Measurements from ENCODE around the gene KRTAP5-3.

KRTAP5-3 gene, protein sequence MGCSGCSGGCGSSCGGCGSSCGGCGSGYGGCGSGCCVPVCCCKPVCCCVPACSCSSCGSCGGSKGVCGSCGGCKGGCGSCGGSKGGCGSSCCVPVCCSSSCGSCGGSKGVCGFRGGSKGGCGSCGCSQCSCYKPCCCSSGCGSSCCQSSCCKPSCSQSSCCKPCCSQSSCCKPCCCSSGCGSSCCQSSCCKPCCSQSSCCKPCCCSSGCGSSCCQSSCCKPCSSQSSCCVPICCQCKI

DNA sequence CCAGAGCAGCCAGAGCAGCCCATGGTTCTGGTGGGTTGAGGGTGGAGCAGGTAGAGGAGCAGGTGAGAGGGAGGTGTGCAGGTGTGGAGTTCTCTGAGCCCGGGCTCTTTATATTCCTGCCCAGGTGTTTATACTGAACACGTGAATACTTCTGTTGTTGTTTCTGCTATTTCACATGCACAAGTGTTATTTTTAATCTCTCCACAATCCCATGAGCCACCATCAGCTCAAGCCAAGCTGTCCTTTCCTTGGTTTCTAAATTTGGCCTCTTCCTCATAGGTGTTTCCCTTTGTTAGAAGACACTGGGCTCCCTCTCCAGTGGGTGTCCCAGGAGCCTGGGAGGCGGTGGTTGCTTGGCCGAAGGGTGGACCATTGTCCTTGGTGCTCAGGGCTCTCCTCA, at the start of gene KRTAP5-3:
Gene KRTAP5-3, minus strand, starts transcription at position 101 of the 400 bp plus-strand sequence. Its CDS starts 78 bp downstream, at position 23.
- no peak within 1 kb of the TSS for H3K4me3 Mint-ChIP-seq
- no peaks in the 10 kb centered on the region for H3K9me3 Mint-ChIP-seq
- H3K36me3 Mint-ChIP-seq (ENCODE audit: low read depth): no peaks in the 10 kb centered on the region
- no peak within 1 kb of the TSS for H3K27ac Mint-ChIP-seq
- H3K27me3 Mint-ChIP-seq: peaks cover 30% of the 10 kb centered on the region
- intact Hi-C loops (cut with micrococcal nuclease): no loop called here
- H3K4me1 Mint-ChIP-seq (ENCODE audit: low read depth): no peaks in the 10 kb centered on the region

DNA sequence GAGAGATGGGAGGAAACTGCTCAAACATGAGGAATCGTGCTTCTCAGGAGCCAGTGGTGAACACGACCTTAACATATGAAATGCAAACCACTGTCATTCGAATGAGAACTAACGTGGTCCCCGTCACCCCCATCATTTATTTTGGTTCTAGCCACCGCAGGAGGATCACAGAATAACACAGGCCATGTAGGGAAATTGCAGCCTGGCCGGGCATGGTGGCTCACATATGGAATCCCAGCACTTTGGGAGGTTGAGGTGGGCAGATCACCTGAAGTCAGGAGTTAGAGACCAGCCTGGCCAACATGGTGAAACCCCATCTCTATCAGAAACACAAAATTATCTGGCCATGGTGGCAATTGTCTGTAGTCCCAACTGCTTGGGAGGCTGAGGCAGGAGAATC, 48.4 kb upstream of the KRTAP5-3 start:
- H3K4me3 Mint-ChIP-seq: no peak overlapping the region
- H3K27me3 Mint-ChIP-seq: peaks cover 73% of the 10 kb centered on the region
- intact Hi-C loops (cut with micrococcal nuclease): loop anchor here (10.0 kb wide), 1 partner anchor 498 kb away; no protein-coding TSS in a partner anchor
- H3K9me3 Mint-ChIP-seq: no peaks in the 10 kb centered on the region
- no peak overlapping the region for H3K27ac Mint-ChIP-seq
- H3K4me1 Mint-ChIP-seq (ENCODE audit: low read depth): no peaks in the 10 kb centered on the region
- H3K36me3 Mint-ChIP-seq (ENCODE audit: low read depth): no peaks in the 10 kb centered on the region

DNA sequence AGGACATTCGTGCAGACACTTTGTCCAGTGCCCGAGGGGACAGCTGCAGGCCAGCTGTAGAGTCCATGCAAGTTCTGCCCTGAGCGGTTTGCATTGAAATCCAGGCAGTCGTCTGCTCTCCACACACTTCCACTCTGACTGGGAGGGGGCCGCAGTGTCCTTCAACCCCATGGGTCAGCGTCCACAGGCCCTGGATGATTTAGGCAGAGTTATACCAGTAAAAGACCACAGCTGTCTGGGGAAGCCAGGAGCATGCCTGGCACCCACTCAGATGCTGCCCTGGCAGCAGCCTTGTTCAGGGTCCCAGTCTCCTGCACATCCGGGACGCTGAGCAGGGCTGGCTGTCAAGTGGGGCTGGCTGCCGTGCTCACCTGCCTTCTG, 47.8 kb upstream of the KRTAP5-3 start:
- no peak overlapping the region for H3K27ac Mint-ChIP-seq
- H3K27me3 Mint-ChIP-seq: peaks cover 73% of the 10 kb centered on the region
- no peaks in the 10 kb centered on the region for H3K4me1 Mint-ChIP-seq (ENCODE audit: low read depth)
- H3K36me3 Mint-ChIP-seq (ENCODE audit: low read depth): no peaks in the 10 kb centered on the region
- intact Hi-C loops (cut with micrococcal nuclease): loop anchor here (10.0 kb wide), 1 partner anchor 499 kb away; no protein-coding TSS in a partner anchor
- H3K4me3 Mint-ChIP-seq: no peak overlapping the region
- H3K9me3 Mint-ChIP-seq: no peaks in the 10 kb centered on the region

DNA sequence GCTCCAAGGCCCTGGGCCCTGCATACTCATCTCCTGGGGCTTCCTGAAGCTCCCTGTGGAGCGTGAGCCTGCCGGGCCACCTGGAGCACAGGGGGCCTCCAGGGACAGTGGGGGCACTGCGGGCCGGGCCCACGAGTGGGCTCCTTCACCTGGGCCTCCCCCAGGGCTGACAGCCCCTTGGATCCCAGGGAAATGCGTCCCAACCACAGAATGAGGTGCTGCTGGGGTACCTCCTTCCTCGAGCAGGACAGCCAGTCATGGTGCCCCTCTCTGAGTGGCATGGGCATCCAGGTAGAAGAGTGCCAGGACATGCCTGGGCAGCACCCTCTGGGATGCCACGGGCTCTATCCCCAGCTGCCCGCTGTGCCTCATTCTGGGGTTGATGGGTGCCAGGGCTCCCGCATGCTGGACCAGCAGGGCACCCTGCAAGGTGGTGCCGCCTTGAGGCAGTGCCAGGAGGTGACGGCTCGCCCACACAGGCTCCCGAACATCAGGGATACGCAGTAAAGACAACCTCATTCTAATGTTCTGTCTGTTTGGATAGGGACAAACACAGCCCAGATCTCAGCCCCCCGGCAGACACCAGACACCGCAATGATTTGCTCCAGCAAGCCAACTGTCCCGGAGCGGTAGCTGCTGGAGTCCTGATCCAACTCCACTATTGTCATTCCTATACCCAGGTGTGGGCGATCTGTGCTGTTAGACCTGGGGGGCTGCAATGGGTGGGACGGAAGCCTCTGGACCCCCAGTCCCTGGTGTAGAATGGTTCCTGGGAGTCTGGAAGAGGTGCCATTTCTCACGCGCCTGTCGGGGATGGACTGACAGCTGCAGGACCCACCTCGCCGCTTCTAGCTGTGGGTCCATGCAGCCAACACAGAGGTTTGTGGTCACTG, 47.2 kb upstream of the KRTAP5-3 start:
- H3K4me3 Mint-ChIP-seq: no peak overlapping the region
- H3K27me3 Mint-ChIP-seq: peaks cover 77% of the 10 kb centered on the region
- no peaks in the 10 kb centered on the region for H3K4me1 Mint-ChIP-seq (ENCODE audit: low read depth)
- no peak overlapping the region for H3K27ac Mint-ChIP-seq
- intact Hi-C loops (cut with micrococcal nuclease): loop anchor here (10.0 kb wide), 1 partner anchor 499 kb away; no protein-coding TSS in a partner anchor
- no peaks in the 10 kb centered on the region for H3K9me3 Mint-ChIP-seq
- H3K36me3 Mint-ChIP-seq (ENCODE audit: low read depth): no peaks in the 10 kb centered on the region

DNA sequence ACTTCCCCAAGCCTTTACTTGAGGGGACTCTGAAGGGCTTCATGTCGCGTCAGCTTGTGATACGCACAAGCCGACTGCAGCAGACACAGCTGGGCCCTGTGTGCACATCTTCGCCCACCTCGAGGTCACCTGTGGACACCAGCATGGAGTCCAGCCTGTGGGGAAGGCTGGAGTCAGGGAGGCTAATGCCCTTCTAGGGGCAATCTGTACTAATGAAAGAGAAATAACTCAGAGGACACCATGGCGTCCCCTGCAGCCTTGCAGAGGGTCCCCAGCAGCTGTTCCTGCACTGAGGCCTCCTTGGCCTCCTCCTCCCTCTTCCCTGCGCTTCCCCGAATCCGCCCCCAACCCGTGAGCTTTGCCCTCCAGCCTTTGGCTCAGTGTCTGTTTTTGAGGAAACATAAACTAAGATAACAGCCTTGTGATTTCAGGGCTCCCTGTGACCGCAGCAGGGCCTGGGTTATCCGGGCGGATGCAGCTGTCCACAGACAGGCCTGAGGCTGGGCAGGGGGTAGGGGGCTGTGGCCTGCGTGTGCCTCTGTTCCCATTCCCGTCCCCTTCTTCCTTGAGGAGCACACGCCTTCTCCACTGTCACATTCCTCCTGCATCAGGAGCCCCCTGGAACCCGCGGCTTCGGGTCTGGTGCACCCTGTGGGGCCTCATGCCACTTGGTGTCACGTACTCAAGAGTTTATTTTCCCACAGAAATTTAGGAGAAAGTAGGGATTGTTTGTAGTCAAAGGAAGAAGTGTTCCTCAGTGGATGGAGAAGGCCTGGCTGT, 46.3 kb upstream of the KRTAP5-3 start:
- intact Hi-C loops (cut with micrococcal nuclease): loop anchor here (10.0 kb wide), 1 partner anchor 500 kb away; no protein-coding TSS in a partner anchor
- Mint-ChIP-seq H3K27ac (no peak overlapping the region), H3K4me3 (no peak overlapping the region), H3K9me3 (no peaks in the 10 kb centered on the region), H3K27me3 (peaks cover 69% of the 10 kb centered on the region), H3K4me1 (ENCODE audit: low read depth) (no peaks in the 10 kb centered on the region), H3K36me3 (ENCODE audit: low read depth) (no peaks in the 10 kb centered on the region)

DNA sequence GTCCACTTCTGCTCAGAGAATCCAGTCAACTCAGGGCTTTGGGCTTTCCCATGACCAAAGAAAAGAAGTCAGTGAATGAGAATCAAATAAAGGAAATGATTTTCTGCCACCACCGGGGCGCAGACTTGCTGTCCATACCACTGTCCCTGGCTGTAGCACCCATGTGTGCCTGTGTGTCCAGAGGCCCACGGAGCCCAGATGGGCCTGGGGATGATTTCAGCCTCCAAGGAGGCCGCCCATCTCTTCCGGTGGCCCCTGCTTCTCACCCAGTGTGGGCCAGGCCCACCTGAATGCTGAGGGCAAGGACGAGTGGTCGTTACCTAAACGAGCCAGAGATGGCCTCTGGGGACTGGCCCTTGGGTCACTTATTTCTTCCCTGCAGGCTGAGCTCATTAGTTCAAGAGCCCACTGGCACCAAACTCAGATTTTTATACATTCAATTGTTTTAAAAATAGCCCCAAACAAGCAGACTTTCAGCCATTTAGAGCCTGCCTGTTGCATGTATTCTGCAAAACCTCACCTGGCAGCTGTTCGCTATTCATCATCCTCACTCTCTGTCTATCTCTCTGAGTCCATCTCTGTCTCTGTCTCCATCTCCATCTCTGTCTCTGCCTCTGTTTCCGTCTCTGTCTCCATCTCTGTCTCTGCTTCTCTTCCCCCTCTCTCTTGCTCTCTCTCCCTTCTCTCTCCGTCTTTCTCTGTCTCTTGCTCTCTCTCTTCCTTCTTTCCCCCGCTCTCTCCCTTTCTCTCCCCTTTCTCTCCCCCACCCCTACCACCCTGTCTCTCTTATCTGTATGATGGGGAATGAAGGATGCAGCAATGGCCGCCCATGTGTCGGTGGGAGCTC, 45.5 kb upstream of the KRTAP5-3 start:
- no peaks in the 10 kb centered on the region for H3K9me3 Mint-ChIP-seq
- intact Hi-C loops (cut with micrococcal nuclease): loop anchor here (10.0 kb wide), 1 partner anchor 501 kb away; no protein-coding TSS in a partner anchor
- H3K4me1 Mint-ChIP-seq (ENCODE audit: low read depth): no peaks in the 10 kb centered on the region
- H3K4me3 Mint-ChIP-seq: no peak overlapping the region
- peaks cover 63% of the 10 kb centered on the region for H3K27me3 Mint-ChIP-seq
- H3K27ac Mint-ChIP-seq: no peak overlapping the region
- H3K36me3 Mint-ChIP-seq (ENCODE audit: low read depth): no peaks in the 10 kb centered on the region

DNA sequence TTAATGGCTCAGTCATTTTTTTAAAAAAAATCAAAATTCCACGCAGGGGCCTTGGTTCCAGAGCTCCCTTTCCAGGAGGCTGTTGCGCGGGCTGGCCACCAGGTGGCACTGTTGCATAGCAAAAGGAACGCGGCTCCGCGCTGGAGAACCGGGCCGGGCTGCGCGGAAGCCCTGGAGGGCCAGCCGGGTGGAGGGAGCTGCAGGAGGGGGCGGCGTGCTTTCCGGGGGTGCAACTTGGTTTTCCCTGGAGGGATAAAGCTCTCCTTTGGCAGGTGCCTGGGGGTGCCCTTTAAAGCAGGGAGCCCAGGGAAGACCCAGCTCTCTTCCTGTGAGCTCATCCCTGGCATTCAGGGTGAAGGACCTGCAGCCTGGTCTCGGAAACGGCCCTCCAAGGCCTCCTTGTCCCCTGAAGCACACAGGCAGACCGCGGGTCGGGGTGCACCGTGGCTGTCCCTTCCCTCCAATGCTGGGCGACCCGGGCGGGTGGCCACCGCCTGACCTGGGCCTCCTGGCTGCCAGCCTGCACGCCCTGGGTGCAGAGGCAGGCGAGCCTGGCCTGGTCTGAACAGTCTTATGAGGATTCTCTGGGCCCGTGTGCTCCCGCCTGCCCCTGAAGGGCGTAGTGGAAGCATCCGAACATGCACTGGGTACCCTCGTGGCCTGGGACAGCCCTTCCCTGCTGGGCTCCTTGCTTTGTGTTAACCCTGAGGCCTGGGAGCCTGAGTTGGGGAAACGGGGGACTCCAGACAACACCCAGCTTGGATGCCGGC, 44.7 kb upstream of the KRTAP5-3 start:
- H3K9me3 Mint-ChIP-seq: no peaks in the 10 kb centered on the region
- H3K27ac Mint-ChIP-seq: no peak overlapping the region
- intact Hi-C loops (cut with micrococcal nuclease): loop anchor here (10.0 kb wide), 1 partner anchor 502 kb away; no protein-coding TSS in a partner anchor
- peaks cover 55% of the 10 kb centered on the region for H3K27me3 Mint-ChIP-seq
- no peak overlapping the region for H3K4me3 Mint-ChIP-seq
- no peaks in the 10 kb centered on the region for H3K4me1 Mint-ChIP-seq (ENCODE audit: low read depth)
- H3K36me3 Mint-ChIP-seq (ENCODE audit: low read depth): no peaks in the 10 kb centered on the region

DNA sequence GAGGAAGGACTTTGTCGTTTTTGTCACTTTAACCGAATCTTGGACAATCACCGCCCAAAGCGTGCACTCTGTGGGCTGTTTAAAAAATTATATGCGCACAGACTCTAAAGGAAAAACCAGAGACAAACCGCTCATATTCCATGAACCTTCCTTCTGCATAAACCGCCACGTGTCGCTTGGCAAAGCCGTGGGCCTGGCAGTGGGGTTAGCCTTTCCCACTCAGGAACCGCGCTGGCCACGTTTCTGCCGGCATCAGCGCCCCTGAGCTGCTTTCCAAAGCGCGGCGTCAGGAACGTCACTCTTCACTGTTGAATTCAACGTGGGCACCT, 44.1 kb upstream of the KRTAP5-3 start:
- Mint-ChIP-seq H3K9me3 (no peaks in the 10 kb centered on the region), H3K4me1 (ENCODE audit: low read depth) (no peaks in the 10 kb centered on the region), H3K36me3 (ENCODE audit: low read depth) (no peaks in the 10 kb centered on the region), H3K27ac (no peak overlapping the region), H3K27me3 (peaks cover 52% of the 10 kb centered on the region), H3K4me3 (no peak overlapping the region)
- intact Hi-C loops (cut with micrococcal nuclease): loop anchor here (10.0 kb wide), 1 partner anchor 502 kb away; no protein-coding TSS in a partner anchor

DNA sequence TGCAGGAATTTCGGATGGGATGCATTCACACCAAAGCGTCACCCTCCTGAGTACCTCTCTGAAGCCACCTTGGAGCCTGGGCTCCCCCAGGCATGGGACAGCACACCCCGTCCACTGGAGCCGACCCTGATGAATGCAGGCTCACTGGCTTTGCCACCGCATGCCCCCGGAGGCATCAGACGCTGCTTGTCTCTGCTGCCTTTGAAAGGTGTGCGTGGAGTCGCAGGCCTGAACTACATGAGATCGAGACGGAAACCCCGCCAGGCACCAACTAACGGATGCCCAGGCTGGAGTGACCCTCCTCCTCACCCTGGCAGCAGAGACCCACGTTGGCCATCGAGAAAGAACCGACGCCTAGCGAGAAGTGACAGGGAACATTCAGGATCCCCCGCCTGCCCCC, 43.8 kb upstream of the KRTAP5-3 start:
- H3K4me3 Mint-ChIP-seq: no peak overlapping the region
- H3K36me3 Mint-ChIP-seq (ENCODE audit: low read depth): no peaks in the 10 kb centered on the region
- H3K9me3 Mint-ChIP-seq: no peaks in the 10 kb centered on the region
- H3K27me3 Mint-ChIP-seq: peaks cover 51% of the 10 kb centered on the region
- intact Hi-C loops (cut with micrococcal nuclease): loop anchor here (10.0 kb wide), 1 partner anchor 503 kb away; no protein-coding TSS in a partner anchor
- no peaks in the 10 kb centered on the region for H3K4me1 Mint-ChIP-seq (ENCODE audit: low read depth)
- no peak overlapping the region for H3K27ac Mint-ChIP-seq

DNA sequence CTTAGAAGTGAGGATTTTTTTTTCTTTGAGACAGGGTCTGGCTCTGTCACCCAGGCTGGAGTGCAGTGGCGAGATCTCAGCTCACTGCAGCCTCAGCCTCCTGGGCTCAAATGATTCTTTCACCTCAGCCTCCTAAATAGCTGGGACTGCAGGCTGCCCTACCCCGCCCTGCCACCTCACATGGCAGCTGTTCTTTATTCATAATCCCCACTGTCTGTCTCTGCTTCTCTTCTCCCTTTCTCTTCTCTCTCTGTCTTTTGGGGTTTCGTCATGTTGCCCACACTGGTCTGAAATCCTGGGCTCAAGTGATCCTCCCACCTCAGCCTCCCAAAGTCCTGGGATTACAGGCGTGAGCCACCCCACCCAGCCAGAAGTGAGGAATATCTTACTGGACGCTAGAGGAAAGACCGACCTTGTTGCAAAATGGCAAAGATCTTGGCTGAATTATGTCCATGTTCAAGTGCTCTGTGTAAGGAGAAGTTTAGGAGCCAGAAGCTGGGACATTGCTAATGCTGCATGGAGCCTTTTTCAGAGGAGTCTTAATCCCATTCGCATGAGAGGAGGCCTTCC, 43.2 kb upstream of the KRTAP5-3 start:
- Mint-ChIP-seq H3K27me3 (peaks cover 47% of the 10 kb centered on the region), H3K36me3 (ENCODE audit: low read depth) (no peaks in the 10 kb centered on the region), H3K27ac (no peak overlapping the region), H3K9me3 (no peaks in the 10 kb centered on the region), H3K4me3 (no peak overlapping the region), H3K4me1 (ENCODE audit: low read depth) (no peaks in the 10 kb centered on the region)
- intact Hi-C loops (cut with micrococcal nuclease): loop anchor here (10.0 kb wide), 1 partner anchor 503 kb away; no protein-coding TSS in a partner anchor

DNA sequence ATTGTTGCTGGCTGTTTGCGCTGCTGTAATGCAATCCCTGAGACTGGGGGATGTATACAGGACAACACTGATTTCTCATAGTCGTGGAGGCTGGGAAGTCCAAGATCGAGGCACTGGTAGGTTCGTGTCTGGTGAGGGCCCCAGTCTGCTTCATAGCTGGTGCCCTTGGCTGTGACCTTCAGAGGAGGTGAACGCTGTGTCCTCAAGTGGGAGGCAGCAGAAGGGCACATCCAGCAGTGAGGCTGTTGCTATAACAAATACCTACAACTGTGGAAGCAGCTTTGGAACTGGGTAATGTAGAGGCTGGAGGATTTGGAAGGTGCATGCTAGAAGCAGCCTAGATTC, 42.6 kb upstream of the KRTAP5-3 start:
- no peak overlapping the region for H3K27ac Mint-ChIP-seq
- H3K4me1 Mint-ChIP-seq (ENCODE audit: low read depth): no peaks in the 10 kb centered on the region
- intact Hi-C loops (cut with micrococcal nuclease): loop anchor here (10.0 kb wide), 1 partner anchor 504 kb away; no protein-coding TSS in a partner anchor
- no peaks in the 10 kb centered on the region for H3K36me3 Mint-ChIP-seq (ENCODE audit: low read depth)
- peaks cover 45% of the 10 kb centered on the region for H3K27me3 Mint-ChIP-seq
- no peak overlapping the region for H3K4me3 Mint-ChIP-seq
- no peaks in the 10 kb centered on the region for H3K9me3 Mint-ChIP-seq

Measured in dendritic cell treated with granulocyte-macrophage colony-stimulating factor and Interleukin-4, amounts not matched to agents 40 ng/mL and 50 ng/mL, for 4 days (primary cell).